Measurements from ENCODE around the gene CCDC149.

DNA sequence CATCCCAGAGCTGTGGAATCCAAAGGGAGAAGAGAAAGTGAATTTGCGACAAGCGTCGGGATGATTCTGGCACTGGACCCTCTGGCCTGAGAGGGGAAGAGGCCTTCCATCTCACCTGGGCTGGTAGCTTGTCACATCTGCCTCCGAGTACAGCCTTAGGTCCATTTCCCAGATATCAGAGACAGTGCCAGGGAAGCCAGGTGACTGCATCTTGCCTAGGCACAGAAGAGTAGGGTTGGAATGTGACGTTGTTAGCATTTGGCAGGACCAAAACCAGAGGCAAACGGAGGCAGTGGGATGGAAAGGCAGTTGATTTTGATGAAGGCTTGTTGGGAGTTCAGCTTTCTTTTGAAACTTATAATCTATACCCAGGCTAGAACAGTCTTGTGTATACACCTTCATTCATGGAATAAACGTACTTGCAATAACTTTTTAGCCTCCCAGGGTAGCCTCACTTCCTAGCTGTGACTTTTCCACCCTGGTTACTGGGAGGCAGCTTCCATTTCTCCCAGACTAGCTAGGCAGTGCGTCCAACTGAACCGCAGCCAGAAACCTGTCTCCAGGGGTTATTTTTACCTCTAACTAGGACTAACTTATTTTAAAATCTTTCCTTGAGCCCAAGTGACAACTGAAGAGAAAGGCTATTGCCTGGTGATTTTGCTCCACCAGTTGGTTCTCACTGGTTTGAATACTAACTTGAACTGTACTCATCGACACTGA, 111.5 kb downstream of the CCDC149 start:
- TF ChIP-seq, protein P1, sequence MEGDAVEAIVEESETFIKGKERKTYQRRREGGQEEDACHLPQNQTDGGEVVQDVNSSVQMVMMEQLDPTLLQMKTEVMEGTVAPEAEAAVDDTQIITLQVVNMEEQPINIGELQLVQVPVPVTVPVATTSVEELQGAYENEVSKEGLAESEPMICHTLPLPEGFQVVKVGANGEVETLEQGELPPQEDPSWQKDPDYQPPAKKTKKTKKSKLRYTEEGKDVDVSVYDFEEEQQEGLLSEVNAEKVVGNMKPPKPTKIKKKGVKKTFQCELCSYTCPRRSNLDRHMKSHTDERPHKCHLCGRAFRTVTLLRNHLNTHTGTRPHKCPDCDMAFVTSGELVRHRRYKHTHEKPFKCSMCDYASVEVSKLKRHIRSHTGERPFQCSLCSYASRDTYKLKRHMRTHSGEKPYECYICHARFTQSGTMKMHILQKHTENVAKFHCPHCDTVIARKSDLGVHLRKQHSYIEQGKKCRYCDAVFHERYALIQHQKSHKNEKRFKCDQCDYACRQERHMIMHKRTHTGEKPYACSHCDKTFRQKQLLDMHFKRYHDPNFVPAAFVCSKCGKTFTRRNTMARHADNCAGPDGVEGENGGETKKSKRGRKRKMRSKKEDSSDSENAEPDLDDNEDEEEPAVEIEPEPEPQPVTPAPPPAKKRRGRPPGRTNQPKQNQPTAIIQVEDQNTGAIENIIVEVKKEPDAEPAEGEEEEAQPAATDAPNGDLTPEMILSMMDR (IDR thresholded peaks at IDR 0.05) = no peak
- no peak for TF ChIP-seq EP300 (IDR thresholded peaks at IDR 0.05; ENCODE audit: low read depth)

All from transverse colon (tissue), 3 donors.